HK-2 (cell line): ENCODE data around the gene MRPS34.
"Not testable (repeated sequence)": the region's sequence is repeated elsewhere in the genome, so short reads cannot be mapped to it uniquely, and the experiment has no call there.

Experiments used
- DNase-seq: peaks from one replicate; pipeline ENCODE4 v3.0.0-alpha.2; 2018; ENCODE audit not compliant: unreplicated experiment

The MRPS34 gene

GRCh38 chr16:1772908-1773702 is at the start of gene MRPS34:
Gene MRPS34 (minus strand): TSS chr16:1773134. CDS start chr16:1773119, 15 bp downstream.
- peak; percentile 80 for DNase-seq

DNA sequence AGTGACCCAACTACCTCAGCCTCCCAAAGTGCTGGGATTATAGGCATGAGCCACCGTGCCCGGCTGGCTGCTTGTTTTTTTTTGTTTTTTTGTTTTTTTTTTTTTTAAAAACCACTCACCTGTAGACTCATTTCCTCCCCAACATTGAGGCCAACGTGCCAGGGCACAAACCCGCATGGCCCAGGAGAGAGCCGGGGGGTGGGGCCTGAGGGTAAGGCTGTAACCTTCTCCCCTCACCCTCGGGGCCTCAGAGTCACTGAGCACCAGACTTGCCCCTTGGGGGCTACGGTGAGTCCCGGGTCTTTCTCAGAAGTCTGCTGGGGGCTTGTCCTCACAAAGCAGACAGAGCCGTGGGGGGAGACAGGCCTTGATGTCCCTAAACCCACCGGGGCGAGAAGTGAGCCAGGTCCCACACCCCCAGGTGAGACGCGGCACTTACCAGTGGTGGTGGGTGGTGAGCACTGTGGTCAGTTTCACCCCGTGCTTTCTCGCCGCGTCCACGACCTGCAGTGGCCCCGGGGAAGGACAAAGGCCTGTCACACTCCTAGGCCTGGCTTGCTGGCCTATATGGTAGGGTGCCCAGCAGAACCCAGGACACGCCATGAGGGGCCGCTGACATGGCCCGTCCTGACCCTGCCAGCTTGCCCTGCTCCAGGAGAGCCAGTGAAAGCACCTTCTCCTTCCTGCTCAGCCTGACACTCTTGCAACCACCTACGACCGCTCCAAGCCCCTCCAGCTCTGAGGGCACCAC is 49.1 kb upstream of the MRPS34 start:
- DNase-seq = no peak

- DNase-seq = no peak
Observed at GRCh38 chr16:1820946-1821290, 48.0 kb upstream of the MRPS34 start.

- no peak for DNase-seq
Observed at GRCh38 chr16:1820096-1820945, 47.4 kb upstream of the MRPS34 start.

DNA sequence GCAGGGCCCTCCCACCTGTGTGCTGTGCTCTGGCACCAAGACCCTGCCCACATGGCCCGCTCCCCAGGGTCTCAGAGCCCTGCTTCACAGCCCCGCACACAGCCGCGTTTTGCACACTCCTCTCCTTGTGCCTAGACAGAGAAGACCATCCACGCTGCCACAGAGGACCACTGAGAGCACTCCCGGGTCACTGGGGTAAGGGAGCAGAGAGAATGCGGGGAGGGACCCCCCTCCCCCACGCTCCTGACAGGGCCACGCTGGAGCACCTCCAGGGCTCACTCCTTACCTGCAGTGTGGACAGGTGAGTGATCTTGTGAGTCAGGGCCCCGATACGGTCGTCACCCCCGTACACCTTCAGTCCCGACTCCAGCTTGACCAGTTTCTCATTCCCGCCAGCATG is 46.7 kb upstream of the MRPS34 start:
- DNase-seq = no peak

GRCh38 chr16:1818873-1819525 is 46.1 kb upstream of the MRPS34 start:
- no peak for DNase-seq

DNA sequence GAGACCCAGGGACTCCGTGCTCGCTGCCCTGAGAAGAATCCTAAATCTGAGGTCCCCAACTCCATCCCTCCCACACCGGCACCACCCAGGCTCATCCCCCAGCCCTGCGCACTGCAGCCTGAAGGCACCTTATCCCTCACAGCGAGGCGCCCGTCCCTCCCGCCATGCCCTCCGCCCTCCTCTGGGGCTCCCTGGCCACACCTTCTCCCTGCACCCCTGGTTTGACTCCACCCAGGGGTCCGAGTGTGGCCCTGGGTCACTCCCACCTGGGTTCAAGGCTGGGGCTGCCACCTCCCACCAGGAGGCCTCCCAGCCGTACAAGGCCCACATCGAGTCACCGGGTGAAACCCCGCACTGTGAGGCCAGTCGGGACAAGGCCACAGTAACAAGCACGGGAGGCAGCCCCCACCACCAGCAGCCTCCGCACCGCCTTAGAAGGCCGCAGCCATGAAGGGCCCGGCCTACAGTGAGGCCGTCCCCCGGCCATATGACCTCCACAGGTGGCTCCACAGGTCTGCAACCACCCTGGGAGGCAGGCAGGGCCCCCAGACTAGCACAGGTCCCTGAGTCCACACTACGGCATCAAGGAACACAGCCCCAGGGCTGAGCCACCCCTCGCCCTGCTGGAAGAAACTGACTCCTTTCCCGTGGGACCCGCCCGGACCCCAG is 45.4 kb upstream of the MRPS34 start:
- no peak for DNase-seq

DNA sequence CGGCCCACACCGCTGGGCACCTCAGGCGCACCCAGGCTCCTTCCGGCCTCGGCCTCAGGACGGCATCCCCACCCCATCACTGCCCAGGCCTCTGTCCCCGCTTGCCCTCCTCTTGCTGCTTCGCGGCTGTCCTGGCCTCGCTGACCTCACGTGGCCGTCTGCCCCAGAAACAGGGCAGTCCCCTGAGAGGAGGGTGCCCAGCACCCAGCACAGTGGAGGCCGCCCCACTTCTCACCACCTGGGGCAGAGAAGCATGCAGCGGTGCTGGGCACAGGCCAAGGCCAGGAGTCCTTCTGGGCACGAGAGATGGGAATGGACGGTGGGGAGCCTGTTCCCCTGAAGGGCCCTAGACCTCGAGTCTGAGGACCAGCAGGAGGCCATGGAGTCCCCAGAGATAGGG is 44.8 kb upstream of the MRPS34 start:
- no peak for DNase-seq

DNA sequence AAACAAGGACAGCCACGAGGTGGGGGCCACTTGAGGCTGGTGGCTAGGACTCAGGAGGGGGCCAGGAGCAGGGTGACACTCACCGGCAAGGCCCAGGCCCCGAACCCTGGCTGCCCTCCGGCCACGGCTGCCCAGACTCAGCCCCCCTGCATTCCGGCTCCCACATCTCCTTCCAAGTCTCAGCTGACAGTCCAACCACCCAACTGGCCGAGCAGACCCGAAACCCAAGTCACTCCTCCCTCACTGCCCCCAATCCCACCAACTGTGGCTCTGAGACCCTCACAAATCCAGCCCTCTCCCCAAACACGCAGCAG is 44.3 kb upstream of the MRPS34 start:
- no peak for DNase-seq

GRCh38 chr16:1816396-1817275 is 43.7 kb upstream of the MRPS34 start:
- no peak for DNase-seq

- no peak for DNase-seq
Observed at GRCh38 chr16:1815461-1815860, 42.5 kb upstream of the MRPS34 start.

- DNase-seq = no peak
Observed at GRCh38 chr16:1812732-1813163, 39.8 kb upstream of the MRPS34 start.

- no peak for DNase-seq
Observed at GRCh38 chr16:1810536-1810935, 37.6 kb upstream of the MRPS34 start.

DNA sequence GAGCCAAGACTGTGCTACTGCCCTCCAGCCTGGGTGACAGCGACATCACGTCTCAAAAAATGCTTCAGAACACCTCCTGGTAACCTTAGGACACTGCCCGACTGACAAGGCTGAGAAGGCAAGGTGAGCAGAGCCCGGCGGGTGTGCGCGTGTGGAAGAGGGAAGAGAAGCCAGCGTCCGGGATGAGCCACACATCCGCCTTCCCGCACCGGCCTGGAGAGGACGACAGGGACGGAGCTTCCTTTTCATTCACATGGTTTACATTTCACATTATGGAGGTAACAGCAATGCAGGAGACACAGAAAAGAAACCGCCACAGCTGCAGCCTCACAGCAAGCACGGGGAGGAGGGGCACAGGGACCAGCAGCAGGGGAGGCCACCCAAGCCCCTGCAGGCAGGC is 37.2 kb upstream of the MRPS34 start:
- DNase-seq = no peak

- DNase-seq = no peak
Observed at GRCh38 chr16:1809281-1809801, 36.4 kb upstream of the MRPS34 start.

GRCh38 chr16:1808691-1809090 is 35.8 kb upstream of the MRPS34 start:
- no peak for DNase-seq

- no peak for DNase-seq
Observed at GRCh38 chr16:1807626-1808025, 34.7 kb upstream of the MRPS34 start.

- DNase-seq = no peak
Observed at GRCh38 chr16:1800701-1801100, 27.8 kb upstream of the MRPS34 start.

- DNase-seq = not testable (repeated sequence)
Observed at GRCh38 chr16:1799263-1799662, 26.3 kb upstream of the MRPS34 start.
